CD4-positive, alpha-beta T cell treated with Interleukin-15 for 4 hours (primary cell): ENCODE measurements around the gene GPR18.
"Not testable (repeated sequence)": the region's sequence is repeated elsewhere in the genome, so short reads cannot be mapped to it uniquely, and the experiment has no call there.

ENCODE experiments used
- DNase-seq: peaks from one replicate; pipeline ENCODE4 v3.0.0-alpha.2; 2020; ENCODE audit warnings: low spot score

Gene GPR18

GRCh38 chr13:99266827-99267226, 8.6 kb upstream of the GPR18 start:
- no peak for DNase-seq

DNA sequence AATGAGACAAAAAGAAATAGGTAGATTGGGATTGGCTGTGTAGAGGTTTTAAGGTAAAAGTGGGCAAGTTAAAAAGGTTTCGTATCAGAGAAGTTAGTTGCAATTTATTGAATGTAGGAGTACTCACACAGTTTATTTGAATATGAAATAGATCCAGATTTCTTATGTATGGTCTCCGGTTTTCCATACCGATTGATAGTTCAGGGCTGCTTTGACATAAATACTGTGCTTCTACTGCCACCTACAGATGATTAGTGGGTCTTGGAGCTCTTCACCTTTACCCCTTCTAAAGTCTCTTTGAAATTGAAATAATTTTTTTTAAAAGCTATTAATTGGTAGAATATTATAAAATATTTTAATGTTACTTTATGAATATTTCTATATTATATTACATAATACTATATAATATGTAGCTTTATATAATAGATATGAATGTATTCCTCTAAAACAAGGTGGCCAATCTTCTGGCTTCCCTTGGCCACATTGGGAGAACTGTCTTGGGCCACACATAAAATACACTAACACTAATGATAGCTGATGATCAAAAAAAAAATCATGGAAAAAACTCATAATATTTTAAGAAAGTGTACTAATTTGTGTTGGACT, 7.7 kb upstream of the GPR18 start:
- peak; percentile 70 for DNase-seq

- DNase-seq, result no peak
Observed at GRCh38 chr13:99265162-99265800, 7.1 kb upstream of the GPR18 start.

- DNase-seq, result no peak
Observed at GRCh38 chr13:99264051-99264450, 5.9 kb upstream of the GPR18 start.

- DNase-seq, result no peak
Observed at GRCh38 chr13:99263126-99263785, 5.1 kb upstream of the GPR18 start.

DNA sequence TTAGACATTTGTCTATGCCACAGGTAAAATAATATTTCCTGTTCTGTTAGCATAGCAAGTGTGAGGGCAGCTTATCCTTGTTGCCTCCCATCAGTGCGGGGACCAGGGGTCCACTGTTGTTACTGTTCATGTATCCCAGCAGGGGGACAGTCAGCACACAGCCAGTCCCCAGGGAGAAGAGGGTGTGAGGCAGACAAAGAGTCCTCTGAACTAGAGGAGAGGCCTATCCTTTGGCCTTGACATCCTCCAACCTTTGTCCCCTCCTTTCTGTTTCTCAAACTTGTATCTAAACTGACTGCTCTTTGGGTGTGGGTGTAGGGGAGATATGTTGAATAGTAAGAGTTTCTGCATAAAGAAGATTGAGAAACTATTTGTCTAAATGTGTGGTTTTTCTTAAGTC, 2.9 kb upstream of the GPR18 start:
- no peak for DNase-seq

DNA sequence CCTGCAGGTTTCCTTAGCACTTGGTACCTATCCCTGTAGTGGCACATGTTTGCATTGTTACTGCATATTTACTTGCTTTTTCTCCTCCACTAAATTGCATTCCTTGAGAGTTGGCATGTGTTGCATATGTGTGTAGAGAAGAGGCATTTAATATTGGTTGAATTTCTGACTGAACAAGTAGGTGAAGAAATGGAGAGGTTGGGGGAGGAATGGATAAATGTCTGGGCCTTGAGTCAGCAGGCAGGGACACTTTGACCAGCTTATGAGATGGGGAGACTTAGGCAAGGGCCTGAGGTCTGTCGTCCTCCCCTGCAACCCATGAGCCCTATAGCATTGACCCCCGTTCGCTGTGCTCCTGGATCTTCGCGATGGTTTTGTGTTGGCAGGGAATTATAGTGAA, 2.0 kb upstream of the GPR18 start:
- DNase-seq, result no peak

GRCh38 chr13:99258946-99259345, 767 bp upstream of the GPR18 start:
- peak; percentile 51 for DNase-seq

- no peak for DNase-seq
Observed at GRCh38 chr13:99257291-99257690, 888 bp downstream of the GPR18 start.

DNA sequence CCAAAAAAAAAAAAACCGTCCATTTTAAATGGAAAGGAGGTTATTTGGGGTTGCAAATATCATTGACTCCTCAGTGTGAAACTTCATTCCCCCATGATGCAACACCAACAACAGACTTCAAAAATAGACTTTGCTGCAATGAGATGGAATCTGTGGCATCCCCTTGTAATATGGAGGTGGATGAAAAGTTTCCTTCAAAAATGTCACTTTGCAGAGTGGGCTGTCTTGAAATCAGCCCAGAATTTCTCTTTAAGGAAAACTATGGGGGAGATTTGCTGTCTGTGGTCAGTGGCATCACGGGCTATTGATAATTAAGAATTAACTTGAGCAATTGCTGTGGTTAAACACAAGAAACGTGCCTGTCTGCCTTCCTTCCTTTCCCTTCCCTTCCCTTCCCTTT, 1.5 kb downstream of the GPR18 start:
- DNase-seq, result no peak

DNA sequence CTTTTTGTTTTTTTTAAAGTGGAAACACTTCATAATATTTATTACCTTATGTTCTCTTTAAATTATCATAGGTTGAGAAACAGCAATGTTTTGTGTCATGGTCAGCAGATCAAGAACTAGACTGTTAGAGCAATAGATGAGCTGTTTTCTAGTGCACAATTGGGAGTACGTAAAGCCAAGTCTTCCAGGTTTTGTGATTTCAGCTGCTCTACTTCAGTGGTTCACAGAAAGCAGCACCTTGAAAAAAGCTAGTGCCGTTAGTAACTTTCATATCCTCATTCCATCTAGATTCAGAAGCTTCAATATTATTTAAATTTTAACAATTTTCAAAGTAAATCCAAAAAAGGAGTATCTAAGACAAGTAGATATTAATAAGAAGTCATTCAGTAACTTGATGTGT, 1.9 kb downstream of the GPR18 start:
- no peak for DNase-seq

DNA sequence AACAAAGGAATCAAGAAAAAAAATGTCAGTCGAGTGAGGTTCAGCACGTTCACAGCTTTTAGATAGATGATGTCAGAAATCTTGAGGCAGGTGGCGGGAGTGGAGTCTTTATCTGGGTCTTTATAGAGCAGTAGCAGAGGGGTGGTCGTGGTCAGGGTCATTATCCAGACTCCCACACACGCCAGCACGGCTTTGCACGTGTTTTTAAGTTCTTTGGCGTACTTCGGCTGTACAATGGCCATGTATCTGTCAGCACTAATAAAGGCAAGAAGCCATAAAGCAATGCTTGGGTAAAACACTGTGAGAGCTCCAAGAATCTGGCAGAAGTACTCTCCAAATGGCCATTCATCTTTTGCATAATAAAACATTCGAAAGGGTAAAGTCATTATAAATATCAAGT, 2.9 kb downstream of the GPR18 start:
- DNase-seq, result no peak

DNA sequence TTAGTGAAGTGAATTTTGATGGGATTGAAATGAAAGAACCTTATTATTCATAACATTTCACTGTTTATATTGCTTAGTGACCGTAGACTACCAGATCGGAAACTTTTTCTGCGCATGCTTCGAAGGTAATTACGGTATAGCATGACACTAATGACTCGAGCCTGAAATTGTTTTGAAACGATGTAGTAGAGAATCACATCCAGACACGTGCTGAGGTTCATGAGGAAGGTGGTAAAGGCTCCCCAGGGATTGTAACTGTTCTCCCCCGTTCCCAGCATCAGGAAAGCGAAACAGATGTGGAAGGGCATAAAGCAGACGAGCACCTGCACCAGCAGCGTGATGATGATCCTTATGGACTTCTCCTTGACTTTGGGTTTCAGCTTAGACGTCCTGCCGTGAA, 3.3 kb downstream of the GPR18 start:
- no peak for DNase-seq

DNA sequence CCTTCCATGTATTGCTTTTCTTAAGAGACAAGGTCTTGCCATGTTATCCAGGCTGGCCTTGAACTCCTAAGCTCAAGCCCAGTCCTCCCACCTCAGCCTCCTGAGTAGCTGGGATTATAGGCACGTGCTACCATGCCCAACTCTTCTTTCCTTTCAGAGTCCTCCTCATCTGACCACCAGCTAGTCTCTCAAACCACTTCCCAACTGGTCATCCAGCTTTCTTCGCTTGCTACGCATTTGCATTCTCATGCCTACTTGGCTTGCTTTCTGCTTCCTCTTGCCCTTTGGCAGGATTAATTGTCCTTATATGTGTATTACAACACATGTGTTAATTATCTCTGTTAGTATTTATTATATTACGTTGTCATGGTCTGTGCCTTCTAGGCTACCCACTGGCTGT, 6.3 kb downstream of the GPR18 start:
- DNase-seq, result no peak

- no peak for DNase-seq
Observed at GRCh38 chr13:99250982-99251825, 7.0 kb downstream of the GPR18 start.

DNA sequence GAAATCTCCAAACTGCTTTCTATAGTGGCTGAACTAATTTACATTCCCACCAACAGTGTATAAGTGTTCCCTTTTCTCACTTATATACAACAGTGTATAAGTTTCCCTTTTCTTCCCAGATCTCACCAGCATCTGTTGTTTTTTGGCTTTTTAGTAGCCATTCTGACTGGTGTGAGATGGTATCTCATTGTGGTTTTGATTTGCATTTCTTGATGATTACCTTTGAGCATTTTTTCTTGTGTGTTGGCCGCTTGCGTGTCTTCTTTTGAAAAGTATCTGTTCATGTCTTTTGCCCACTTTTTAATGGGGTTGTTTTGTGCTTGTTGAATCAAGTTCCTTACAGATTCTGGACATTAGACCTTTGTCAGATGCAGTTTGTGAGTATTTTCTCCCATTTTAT, 8.6 kb downstream of the GPR18 start:
- not testable (repeated sequence) for DNase-seq

- not testable (repeated sequence) for DNase-seq
Observed at GRCh38 chr13:99249178-99249577, 9.0 kb downstream of the GPR18 start.

GRCh38 chr13:99246100-99246499, 12.1 kb downstream of the GPR18 start:
- DNase-seq, result no peak

DNA sequence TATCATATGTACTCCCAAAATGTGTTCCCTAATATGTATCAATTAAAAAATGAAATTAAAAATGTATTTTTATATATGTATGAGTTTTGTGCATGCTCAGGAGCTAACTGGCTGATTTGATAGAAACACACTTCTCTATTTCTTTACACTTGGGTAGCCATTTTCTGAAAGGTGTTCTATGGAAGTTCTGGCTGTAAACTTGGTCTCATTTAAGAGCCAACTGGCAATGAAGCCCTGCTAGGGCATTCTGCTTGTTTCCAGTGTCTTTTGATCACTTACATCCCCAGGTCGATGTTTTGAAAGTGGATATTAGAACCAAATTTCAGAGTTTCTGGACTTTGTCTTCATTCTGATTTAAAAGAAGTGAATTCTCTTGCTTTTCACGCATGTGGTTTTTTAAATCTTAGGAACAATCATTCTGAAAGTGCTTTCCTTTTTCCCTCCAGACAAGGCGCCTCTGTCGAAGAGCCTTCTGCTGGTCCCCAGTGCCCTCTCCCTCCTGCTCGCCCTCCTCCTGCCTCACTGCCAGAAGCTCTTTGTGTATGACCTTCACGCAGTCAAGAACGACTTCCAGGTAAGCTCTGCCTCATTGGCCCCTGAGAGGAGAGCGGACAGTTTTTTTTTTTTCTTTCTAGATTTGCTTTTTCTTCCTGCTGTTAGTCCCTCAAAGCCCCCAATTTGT, 20.1 kb downstream of the GPR18 start:
- DNase-seq, result peak; percentile 42

- DNase-seq, result no peak
Observed at GRCh38 chr13:99231721-99232120, 26.5 kb downstream of the GPR18 start.

DNA sequence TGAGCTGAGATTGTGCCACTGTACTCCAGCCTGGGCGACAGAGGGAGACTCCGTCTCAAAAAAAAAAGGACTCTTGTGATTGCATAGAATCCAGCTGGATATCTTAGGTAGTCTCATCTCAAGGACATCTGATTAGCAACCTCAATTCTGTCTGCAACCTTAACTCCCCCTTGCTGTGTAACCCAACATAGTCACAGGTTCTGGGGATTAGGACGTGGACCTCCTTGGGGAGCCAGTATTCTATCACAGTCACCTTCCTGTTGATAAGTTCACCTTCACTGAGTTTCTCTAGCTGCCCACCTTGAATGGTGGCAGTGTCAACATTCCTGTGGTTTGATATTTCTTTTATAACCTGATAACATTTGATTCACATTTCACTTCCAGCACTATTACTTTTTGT, 27.2 kb downstream of the GPR18 start:
- no peak for DNase-seq

GRCh38 chr13:99230588-99230987, 27.6 kb downstream of the GPR18 start:
- not testable (repeated sequence) for DNase-seq
